SK-N-SH treated with all-trans-retinoic acid at 6 μM for 48 hours (cell line): ENCODE measurements around the gene BRIX1.

Experiments
- ATAC-seq: fragments of 200-7000 bp; cut with Tn5 transposase; 3 replicates; pipeline ENCODE4 v1.9.1; 2020; ENCODE audit warnings: mild to moderate bottlenecking, moderate library complexity
- ARNTL ChIP-seq: fragments of 450-650 bp; formaldehyde crosslinking; IDR thresholded peaks from 2 replicates; pipeline ENCODE4 v1.5.0; 2020; ENCODE audit warnings: low read depth, mild to moderate bottlenecking, moderate library complexity, borderline replicate concordance
- BACH2 ChIP-seq: fragments of 250-450 bp; sonication (Bioruptor Pico); IDR thresholded peaks from 2 replicates; pipeline ENCODE4 v1.9.0; 2021; ENCODE audit warnings: mild to moderate bottlenecking, borderline replicate concordance
- CSDC2 ChIP-seq: fragments of 250-450 bp; sonication (Bioruptor Pico); IDR thresholded peaks from 2 replicates; pipeline ENCODE4 v1.5.0; 2020; ENCODE audit warnings: mild to moderate bottlenecking, moderate library complexity
- CSRNP3 ChIP-seq: fragments of 250-450 bp; sonication (Bioruptor Pico); IDR thresholded peaks from 2 replicates; pipeline ENCODE4 v1.5.1; 2021; ENCODE audit warnings: mild to moderate bottlenecking, moderate library complexity
- ESRRG ChIP-seq: fragments of 250-450 bp; sonication (Bioruptor Pico); IDR thresholded peaks from 2 replicates; pipeline ENCODE4 v1.6.1; 2021; ENCODE audit warnings: mild to moderate bottlenecking
- GLIS3 ChIP-seq: fragments of 250-450 bp; sonication (Bioruptor Pico); IDR thresholded peaks from 2 replicates; pipeline ENCODE4 v1.5.0; 2020; ENCODE audit warnings: mild to moderate bottlenecking, moderate library complexity
- ISL1 ChIP-seq: fragments of 250-450 bp; sonication (Bioruptor Pico); IDR thresholded peaks from 2 replicates; pipeline ENCODE4 v2.1.2; 2022; ENCODE audit warnings: mild to moderate bottlenecking, moderate library complexity
- OSR1 ChIP-seq: fragments of 250-450 bp; sonication (Bioruptor Pico); IDR thresholded peaks from 2 replicates; pipeline ENCODE4 v1.8.0; 2022; ENCODE audit warnings: moderate library complexity, mild to moderate bottlenecking, inconsistent platforms
- PATZ1 ChIP-seq: fragments of 250-450 bp; sonication (Bioruptor Pico); IDR thresholded peaks from 2 replicates; pipeline ENCODE4 v1.8.0; 2020; ENCODE audit warnings: mild to moderate bottlenecking, moderate library complexity, borderline replicate concordance
- POU6F1 ChIP-seq: fragments of 250-450 bp; sonication (Bioruptor Pico); IDR thresholded peaks from 2 replicates; pipeline ENCODE4 v1.8.0; 2021; ENCODE audit warnings: low read depth, mild to moderate bottlenecking, moderate library complexity, borderline replicate concordance
- PPARA ChIP-seq: fragments of 250-450 bp; sonication (Bioruptor Pico); IDR thresholded peaks from 2 replicates; pipeline ENCODE4 v1.5.0; 2020; ENCODE audit warnings: mild to moderate bottlenecking, borderline replicate concordance
- RARB ChIP-seq: fragments of 250-450 bp; sonication (Bioruptor Pico); IDR thresholded peaks from 2 replicates; pipeline ENCODE4 v1.8.0; 2021; ENCODE audit warnings: mild to moderate bottlenecking, moderate library complexity
- SNAI2 ChIP-seq: fragments of 250-450 bp; sonication (Bioruptor Pico); IDR thresholded peaks from 2 replicates; pipeline ENCODE4 v1.5.0; 2020; ENCODE audit warnings: mild to moderate bottlenecking, moderate library complexity
- TCF4 ChIP-seq: fragments of 250-450 bp; sonication (Bioruptor Pico); IDR thresholded peaks from 2 replicates; pipeline ENCODE4 v1.8.0; 2021; ENCODE audit warnings: mild to moderate bottlenecking, moderate library complexity, borderline replicate concordance
- TOX ChIP-seq: fragments of 250-450 bp; sonication (Bioruptor Pico); IDR thresholded peaks from 2 replicates; pipeline ENCODE4 v1.8.0; 2021; ENCODE audit warnings: mild to moderate bottlenecking, moderate library complexity, borderline replicate concordance
- ZC3H10 ChIP-seq: fragments of 250-450 bp; sonication (Bioruptor Pico); IDR thresholded peaks from 2 replicates; pipeline ENCODE4 v1.5.1; 2021; ENCODE audit warnings: mild to moderate bottlenecking, moderate library complexity
- ZFP3 ChIP-seq: fragments of 250-450 bp; sonication (Bioruptor Pico); IDR thresholded peaks from 2 replicates; pipeline ENCODE4 v1.5.0; 2020; ENCODE audit warnings: mild to moderate bottlenecking, moderate library complexity
- ZFP30 ChIP-seq: fragments of 450-650 bp; formaldehyde crosslinking; IDR thresholded peaks from 2 replicates; pipeline ENCODE4 v1.5.0; 2022; ENCODE audit warnings: mild to moderate bottlenecking, moderate library complexity
- ZNF565 ChIP-seq: fragments of 450-650 bp; formaldehyde crosslinking; conservative IDR thresholded peaks from 2 replicates; pipeline ENCODE4 v1.5.0; 2020; ENCODE audit warnings: low read depth, mild to moderate bottlenecking, moderate library complexity
- ZNF70 ChIP-seq: fragments of 450-650 bp; formaldehyde crosslinking; IDR thresholded peaks from 2 replicates; pipeline ENCODE4 v1.5.0; 2020; ENCODE audit warnings: mild to moderate bottlenecking, moderate library complexity
- TF ChIP-seq, protein P1 (sequence below): fragments of 250-450 bp; sonication (Bioruptor Pico); IDR thresholded peaks from 2 replicates; pipeline ENCODE4 v1.5.0; 2020; ENCODE audit warnings: mild to moderate bottlenecking, moderate library complexity
- TF ChIP-seq, protein P2 (sequence below): fragments of 250-450 bp; sonication (Bioruptor Pico); IDR thresholded peaks from 2 replicates; pipeline ENCODE4 v1.5.1; 2020; ENCODE audit warnings: low read depth, mild to moderate bottlenecking, moderate library complexity

Gene BRIX1

GRCh38 chr5:34930462-34930844 lies 14.9 kb downstream of the BRIX1 start (continued):
- no peak for TF ChIP-seq PATZ1 (CRISPR knock-in tag)
- TF ChIP-seq ESRRG = no peak

GRCh38 chr5:34930870-34931269 lies 15.4 kb downstream of the BRIX1 start:
- TF ChIP-seq OSR1 = no peak
- TF ChIP-seq PPARA (CRISPR knock-in tag) = no peak
- TF ChIP-seq TOX = no peak
- TF ChIP-seq ZFP30 = no peak
- no peak for TF ChIP-seq CSDC2 (CRISPR knock-in tag)
- no peak for TF ChIP-seq ZNF70
- TF ChIP-seq ISL1 (CRISPR knock-in tag) = no peak
- TF ChIP-seq, protein P1, sequence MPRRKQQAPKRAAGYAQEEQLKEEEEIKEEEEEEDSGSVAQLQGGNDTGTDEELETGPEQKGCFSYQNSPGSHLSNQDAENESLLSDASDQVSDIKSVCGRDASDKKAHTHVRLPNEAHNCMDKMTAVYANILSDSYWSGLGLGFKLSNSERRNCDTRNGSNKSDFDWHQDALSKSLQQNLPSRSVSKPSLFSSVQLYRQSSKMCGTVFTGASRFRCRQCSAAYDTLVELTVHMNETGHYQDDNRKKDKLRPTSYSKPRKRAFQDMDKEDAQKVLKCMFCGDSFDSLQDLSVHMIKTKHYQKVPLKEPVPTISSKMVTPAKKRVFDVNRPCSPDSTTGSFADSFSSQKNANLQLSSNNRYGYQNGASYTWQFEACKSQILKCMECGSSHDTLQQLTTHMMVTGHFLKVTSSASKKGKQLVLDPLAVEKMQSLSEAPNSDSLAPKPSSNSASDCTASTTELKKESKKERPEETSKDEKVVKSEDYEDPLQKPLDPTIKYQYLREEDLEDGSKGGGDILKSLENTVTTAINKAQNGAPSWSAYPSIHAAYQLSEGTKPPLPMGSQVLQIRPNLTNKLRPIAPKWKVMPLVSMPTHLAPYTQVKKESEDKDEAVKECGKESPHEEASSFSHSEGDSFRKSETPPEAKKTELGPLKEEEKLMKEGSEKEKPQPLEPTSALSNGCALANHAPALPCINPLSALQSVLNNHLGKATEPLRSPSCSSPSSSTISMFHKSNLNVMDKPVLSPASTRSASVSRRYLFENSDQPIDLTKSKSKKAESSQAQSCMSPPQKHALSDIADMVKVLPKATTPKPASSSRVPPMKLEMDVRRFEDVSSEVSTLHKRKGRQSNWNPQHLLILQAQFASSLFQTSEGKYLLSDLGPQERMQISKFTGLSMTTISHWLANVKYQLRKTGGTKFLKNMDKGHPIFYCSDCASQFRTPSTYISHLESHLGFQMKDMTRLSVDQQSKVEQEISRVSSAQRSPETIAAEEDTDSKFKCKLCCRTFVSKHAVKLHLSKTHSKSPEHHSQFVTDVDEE (CRISPR knock-in tag) = no peak
- TF ChIP-seq ARNTL (CRISPR knock-in tag) = no peak
- no peak for TF ChIP-seq POU6F1
- TF ChIP-seq GLIS3 (CRISPR knock-in tag) = no peak
- no peak for TF ChIP-seq ZNF565 (CRISPR knock-in tag)
- no peak for TF ChIP-seq ZC3H10 (CRISPR knock-in tag)
- TF ChIP-seq SNAI2 (CRISPR knock-in tag) = no peak
- TF ChIP-seq RARB (CRISPR knock-in tag) = no peak
- no peak for TF ChIP-seq CSRNP3 (CRISPR knock-in tag)
- TF ChIP-seq, protein P2, sequence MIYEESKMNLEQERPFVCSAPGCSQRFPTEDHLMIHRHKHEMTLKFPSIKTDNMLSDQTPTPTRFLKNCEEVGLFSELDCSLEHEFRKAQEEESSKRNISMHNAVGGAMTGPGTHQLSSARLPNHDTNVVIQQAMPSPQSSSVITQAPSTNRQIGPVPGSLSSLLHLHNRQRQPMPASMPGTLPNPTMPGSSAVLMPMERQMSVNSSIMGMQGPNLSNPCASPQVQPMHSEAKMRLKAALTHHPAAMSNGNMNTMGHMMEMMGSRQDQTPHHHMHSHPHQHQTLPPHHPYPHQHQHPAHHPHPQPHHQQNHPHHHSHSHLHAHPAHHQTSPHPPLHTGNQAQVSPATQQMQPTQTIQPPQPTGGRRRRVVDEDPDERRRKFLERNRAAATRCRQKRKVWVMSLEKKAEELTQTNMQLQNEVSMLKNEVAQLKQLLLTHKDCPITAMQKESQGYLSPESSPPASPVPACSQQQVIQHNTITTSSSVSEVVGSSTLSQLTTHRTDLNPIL = no peak
- no peak for TF ChIP-seq TCF4
- TF ChIP-seq ZFP3 (CRISPR knock-in tag) = no peak
- ATAC-seq = no peak

- ATAC-seq = no peak
- TF ChIP-seq ISL1 (CRISPR knock-in tag) = no peak
- no peak for TF ChIP-seq ESRRG
- TF ChIP-seq BACH2 (CRISPR knock-in tag) = no peak
- TF ChIP-seq TOX = no peak
- no peak for TF ChIP-seq SNAI2 (CRISPR knock-in tag)
- no peak for TF ChIP-seq CSDC2 (CRISPR knock-in tag)
- TF ChIP-seq GLIS3 (CRISPR knock-in tag) = no peak
- no peak for TF ChIP-seq ZNF565 (CRISPR knock-in tag)
- no peak for TF ChIP-seq ZNF70
- no peak for TF ChIP-seq PATZ1 (CRISPR knock-in tag)
- no peak for TF ChIP-seq RARB (CRISPR knock-in tag)
- TF ChIP-seq ZC3H10 (CRISPR knock-in tag) = no peak
These were observed 17.4 kb downstream of the BRIX1 start for GRCh38 chr5:34932947-34933346.
